ENCODE results near the gene CSNK1G1.

GRCh38 chr15:64130159-64130558, 225.8 kb downstream of the CSNK1G1 start:
- no peak for TF ChIP-seq GATA3 (IDR thresholded peaks at IDR 0.05; ENCODE audit: low read depth, low read length)
- no peak for TF ChIP-seq GATA2 (IDR thresholded peaks at IDR 0.05; ENCODE audit: low read depth, low read length)

Measured in SH-SY5Y (cell line).